K562 (cell line): Measurements from ENCODE around the gene CRLF3. TPM values are rescaled to one million over a fixed set of nuclear protein-coding genes. Genes with fewer than 3 reads are reported as not detected.

ENCODE experiments used
- ATF7 ChIP-seq: fragments of 450-650 bp; IDR thresholded peaks from 2 replicates; pipeline ENCODE4 v1.7.1; 2014; ENCODE audit warnings: mild to moderate bottlenecking, moderate library complexity
- CBFB ChIP-seq: sonication (generic); formaldehyde crosslinking; IDR thresholded peaks from 2 replicates; pipeline ENCODE4 v1.4.0; 2020; ENCODE audit warnings: mild to moderate bottlenecking, missing genetic modification reagents
- CBX1 ChIP-seq: sonication (generic); IDR thresholded peaks from 2 replicates; pipeline ENCODE4 v1.6.1; 2016; ENCODE audit warnings: antibody characterized with exemption, low read depth, mild to moderate bottlenecking
- CBX3 ChIP-seq, 2 experiments: IDR thresholded peaks; 1 replicate in 1 of 2; 2 replicates in 1 of 2; pipeline ENCODE4 v1.6.1; 2012; ENCODE audit warnings: inconsistent platforms in 2 of 2, low read length in 2 of 2, borderline replicate concordance in 1 of 2, control low read depth in 1 of 2
- CEBPG ChIP-seq, 3 experiments: fragments of 200-800 bp in 1 of 3; sonication (Bioruptor generic) in 1 of 3; sonication (generic) in 1 of 3; formaldehyde crosslinking in 1 of 3; IDR thresholded peaks in 2 of 3; conservative IDR thresholded peaks in 1 of 3; 2 replicates each; pipeline versions ENCODE4 v1.6.1 to v1.8.0; 2016 to 2022; ENCODE audit warnings: missing compliant biosample characterization in 2 of 3, missing genetic modification characterization in 2 of 3, mild to moderate bottlenecking in 1 of 3, missing genetic modification reagents in 1 of 3
- CXXC5 ChIP-seq: fragments of 250-450 bp; sonication (Bioruptor Pico); IDR thresholded peaks from 2 replicates; pipeline ENCODE4 v1.8.0; 2022; ENCODE audit warnings: inconsistent platforms, mild to moderate bottlenecking, moderate library complexity
- ESRRB ChIP-seq: fragments of 250-450 bp; sonication (Bioruptor Pico); IDR thresholded peaks from 2 replicates; pipeline ENCODE4 v1.5.0; 2020; ENCODE audit warnings: mild to moderate bottlenecking, moderate library complexity, borderline replicate concordance
- FUS ChIP-seq: fragments of 200-400 bp; formaldehyde crosslinking; optimal IDR thresholded peaks from 2 replicates; pipeline ENCODE3; 2017; ENCODE audit warnings: low read depth, low read length
- HLTF ChIP-seq: fragments of 450-650 bp; IDR thresholded peaks from 2 replicates; pipeline ENCODE4 v1.6.1; 2016
- ILF3 ChIP-seq: fragments of 450-650 bp; IDR thresholded peaks from 2 replicates; pipeline ENCODE4 v1.6.1; 2018; ENCODE audit warnings: antibody characterized with exemption, mild to moderate bottlenecking, moderate library complexity, borderline replicate concordance
- JUND ChIP-seq, 2 experiments: IDR thresholded peaks; 2 replicates in 1 of 2; 3 replicates in 1 of 2; pipeline ENCODE4 v1.6.1; 2011; ENCODE audit warnings: borderline replicate concordance in 2 of 2, low read depth in 2 of 2, low read length in 2 of 2, improper control_type of control experiment in 1 of 2, missing biosample characterization in 1 of 2, missing genetic modification characterization in 1 of 2, missing genetic modification reagents in 1 of 2
- KDM1A ChIP-seq, 2 experiments: fragments of 450-650 bp; IDR thresholded peaks; 2 replicates each; pipeline ENCODE4 v1.6.1; 2016; ENCODE audit warnings: mild to moderate bottlenecking in 2 of 2
- MEF2D ChIP-seq: conservative IDR thresholded peaks from 2 replicates; pipeline ENCODE4 v1.6.1; 2016; ENCODE audit warnings: low read depth, missing genetic modification characterization, missing compliant biosample characterization
- NONO ChIP-seq, 2 experiments: fragments of 200-400 bp in 1 of 2; fragments of 450-650 bp in 1 of 2; formaldehyde crosslinking in 1 of 2; IDR thresholded peaks; 2 replicates each; pipeline ENCODE4 v1.6.1; 2017; ENCODE audit warnings: low read depth in 2 of 2, mild to moderate bottlenecking in 2 of 2, moderate library complexity in 2 of 2, low read length in 1 of 2
- SPI1 ChIP-seq: IDR thresholded peaks from 2 replicates; pipeline ENCODE4 v1.6.1; 2011; ENCODE audit warnings: low read depth, low read length, control low read depth, borderline replicate concordance
- TSC22D4 ChIP-seq: fragments of 450-650 bp; IDR thresholded peaks from 2 replicates; pipeline ENCODE4 v1.6.1; 2016; ENCODE audit warnings: missing genetic modification characterization, missing biosample characterization, control low read depth
- XRCC3 ChIP-seq: fragments of 450-650 bp; IDR thresholded peaks from 2 replicates; pipeline ENCODE4 v1.6.1; 2017; ENCODE audit warnings: mild to moderate bottlenecking, moderate library complexity
- XRCC5 ChIP-seq: fragments of 200-400 bp; formaldehyde crosslinking; IDR thresholded peaks from 2 replicates; pipeline ENCODE4 v1.6.1; 2017; ENCODE audit warnings: low read depth, mild to moderate bottlenecking, low read length
- ZFP1 ChIP-seq: fragments of 450-650 bp; formaldehyde crosslinking; IDR thresholded peaks from 2 replicates; pipeline ENCODE4 v1.4.0; 2020; ENCODE audit warnings: mild to moderate bottlenecking, mixed read lengths
- ZNF263 ChIP-seq: sonication (generic); formaldehyde crosslinking; IDR thresholded peaks from 2 replicates; pipeline ENCODE4 v1.8.0; 2022; ENCODE audit warnings: mild to moderate bottlenecking, missing genetic modification reagents, borderline replicate concordance
- ZNF282 ChIP-seq: sonication (generic); formaldehyde crosslinking; IDR thresholded peaks from 2 replicates; pipeline ENCODE4 v1.8.1; 2023; ENCODE audit warnings: missing genetic modification reagents
- ZNF444 ChIP-seq: fragments of 250-450 bp; sonication (Bioruptor Pico); IDR thresholded peaks from 2 replicates; pipeline ENCODE4 v1.4.0; 2020; ENCODE audit warnings: mild to moderate bottlenecking, moderate library complexity
- ZNF586 ChIP-seq: fragments of 450-650 bp; formaldehyde crosslinking; conservative IDR thresholded peaks from 2 replicates; pipeline ENCODE4 v1.4.0; 2020; ENCODE audit warnings: mild to moderate bottlenecking, moderate library complexity
- polyA plus RNA-seq, 8 experiments: library from polyadenylated mRNA; depleted of rRNA in 4 of 8; stranded (reverse) in 5 of 8; unstranded in 3 of 8; fragments of >200 nt; fragmentation: Nextera tagmentation in 2 of 8; fragmentation: Illumina TruSeq in 1 of 8; extraction: Ambion mirVana in 2 of 8; extraction: Trizol in 1 of 8; gene quantifications; 2 replicates each; pipeline versions ENCODE4 v1.2.1 to v1.2.3, GENCODE V29; 2011 to 2014; ENCODE audit warnings: inconsistent platforms in 1 of 8, missing spikeins in 1 of 8
- total RNA-seq, 7 experiments: library from RNA; depleted of rRNA in 6 of 7; stranded (reverse); fragments of >200 nt in 6 of 7; fragmentation: Illumina TruSeq in 2 of 7; extraction: Trizol in 2 of 7; gene quantifications; 2 replicates each; pipeline versions ENCODE4 v1.2.1 to v1.2.3, GENCODE V29; 2011 to 2021; ENCODE audit warnings: low replicate concordance in 1 of 7
- TF ChIP-seq, protein P1 (sequence below): fragments of 250-450 bp; sonication (Bioruptor Pico); IDR thresholded peaks from 2 replicates; pipeline ENCODE4 v1.4.0; 2020; ENCODE audit warnings: mild to moderate bottlenecking, moderate library complexity

The CRLF3 gene
- total and polyA plus RNA-seq, 9 of the 15 experiments (the other 6 are each of a cell fraction or from before 2014, with no cell fraction given): 13.2 to 55.9 (median 29.8) TPM

DNA sequence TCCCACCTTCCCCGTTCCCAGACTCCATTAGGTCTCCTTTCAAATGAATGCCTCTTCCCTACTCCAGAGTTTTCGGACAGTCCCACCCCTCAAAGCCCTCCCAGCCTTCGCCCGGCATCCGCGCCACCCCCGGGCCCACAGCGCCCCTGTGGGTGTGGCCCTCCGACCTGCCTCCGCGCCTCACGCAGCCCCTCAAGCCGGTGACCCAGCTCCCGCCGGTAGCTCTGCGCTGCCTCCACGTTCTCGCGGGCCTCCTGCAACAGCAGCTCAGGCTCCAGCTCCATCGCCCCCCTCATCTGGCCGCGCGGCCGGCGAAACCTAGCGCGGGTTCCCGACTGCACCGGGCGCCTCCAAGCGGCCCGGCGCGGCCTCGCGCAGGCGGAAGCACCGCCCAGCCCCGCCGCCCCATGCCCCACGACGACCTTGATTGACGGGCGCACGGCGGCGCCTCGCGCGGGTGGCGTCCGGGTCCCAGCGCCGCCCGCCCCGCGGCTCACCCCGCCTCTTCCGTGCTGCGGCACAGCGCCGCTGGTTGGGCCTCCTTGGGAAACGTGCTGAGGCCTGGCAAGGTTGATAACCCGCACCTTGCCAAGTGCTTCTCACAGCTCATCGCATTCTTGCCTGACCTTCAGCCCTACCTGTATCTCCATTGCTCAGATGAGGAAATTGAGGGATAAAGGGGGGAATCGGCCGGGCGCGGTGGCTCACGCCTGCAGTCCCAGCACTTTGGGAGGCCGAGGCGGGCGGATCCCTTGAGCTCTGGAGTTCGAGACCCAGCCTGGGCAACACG, at the start of gene CRLF3 (continued):
- TF ChIP-seq, protein P1, sequence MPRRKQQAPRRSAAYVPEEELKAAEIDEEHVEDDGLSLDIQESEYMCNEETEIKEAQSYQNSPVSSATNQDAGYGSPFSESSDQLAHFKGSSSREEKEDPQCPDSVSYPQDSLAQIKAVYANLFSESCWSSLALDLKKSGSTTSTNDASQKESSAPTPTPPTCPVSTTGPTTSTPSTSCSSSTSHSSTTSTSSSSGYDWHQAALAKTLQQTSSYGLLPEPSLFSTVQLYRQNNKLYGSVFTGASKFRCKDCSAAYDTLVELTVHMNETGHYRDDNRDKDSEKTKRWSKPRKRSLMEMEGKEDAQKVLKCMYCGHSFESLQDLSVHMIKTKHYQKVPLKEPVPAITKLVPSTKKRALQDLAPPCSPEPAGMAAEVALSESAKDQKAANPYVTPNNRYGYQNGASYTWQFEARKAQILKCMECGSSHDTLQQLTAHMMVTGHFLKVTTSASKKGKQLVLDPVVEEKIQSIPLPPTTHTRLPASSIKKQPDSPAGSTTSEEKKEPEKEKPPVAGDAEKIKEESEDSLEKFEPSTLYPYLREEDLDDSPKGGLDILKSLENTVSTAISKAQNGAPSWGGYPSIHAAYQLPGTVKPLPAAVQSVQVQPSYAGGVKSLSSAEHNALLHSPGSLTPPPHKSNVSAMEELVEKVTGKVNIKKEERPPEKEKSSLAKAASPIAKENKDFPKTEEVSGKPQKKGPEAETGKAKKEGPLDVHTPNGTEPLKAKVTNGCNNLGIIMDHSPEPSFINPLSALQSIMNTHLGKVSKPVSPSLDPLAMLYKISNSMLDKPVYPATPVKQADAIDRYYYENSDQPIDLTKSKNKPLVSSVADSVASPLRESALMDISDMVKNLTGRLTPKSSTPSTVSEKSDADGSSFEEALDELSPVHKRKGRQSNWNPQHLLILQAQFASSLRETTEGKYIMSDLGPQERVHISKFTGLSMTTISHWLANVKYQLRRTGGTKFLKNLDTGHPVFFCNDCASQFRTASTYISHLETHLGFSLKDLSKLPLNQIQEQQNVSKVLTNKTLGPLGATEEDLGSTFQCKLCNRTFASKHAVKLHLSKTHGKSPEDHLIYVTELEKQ: no peak
- TF ChIP-seq CEBPG (CRISPR knock-in tag; IDR thresholded peaks at IDR 0.05) (no peak; the same call in 1 of the 2 replicates), CEBPG (tag; conservative IDR thresholded peaks at IDR 0.05 in 1 of 2, IDR thresholded peaks at IDR 0.05 in 1 of 2) (no peak), SPI1 (no peak), ATF7 (peak; percentile 66; the same call in 1 of the 2 replicates), ZNF282 (CRISPR knock-in tag) (no peak), MEF2D (tag) (no peak), ESRRB (CRISPR knock-in tag) (no peak), ZNF444 (no peak), NONO (IDR thresholded peaks at IDR 0.05; ENCODE audit: low read depth in 2 of 2, low read length in 1 of 2) (peak; percentile 75 to 82; a peak in 3 of 4 replicates), CBX3 (IDR thresholded peaks at IDR 0.05; ENCODE audit: borderline replicate concordance in 1 of 2, low read length in 2 of 2) (no peak), XRCC3 (no peak), FUS (peak; percentile 30), CBFB (CRISPR knock-in tag) (no peak), ZNF263 (CRISPR knock-in tag) (no peak), ILF3 (peak; percentile 49; the same call in 1 of the 2 replicates), KDM1A (IDR thresholded peaks at IDR 0.05) (peak; percentile 14 to 24; a peak in 1 of 4 replicates), ZNF586 (no peak), HLTF (0 out of 2 replicates have a peak, but pooled peaks have one; percentile 24), ZFP1 (CRISPR knock-in tag) (no peak), CBX1 (peak; percentile 86), JUND (IDR thresholded peaks at IDR 0.05; ENCODE audit: borderline replicate concordance, low read depth, low read length) (no peak), JUND (tag; IDR thresholded peaks at IDR 0.05; ENCODE audit: borderline replicate concordance, low read depth, low read length) (peak; percentile 56; the same call in 1 of the 3 replicates), TSC22D4 (tag) (no peak), XRCC5 (peak; percentile 78; the same call in 1 of the 2 replicates), CXXC5 (CRISPR knock-in tag) (peak; percentile 100)
